HG03064 (cell line): Measurements from ENCODE around the gene ULBP1.
"Not testable (repeated sequence)": the region's sequence is repeated elsewhere in the genome, so short reads cannot be mapped to it uniquely, and the experiment has no call there.

Experiments
- ATAC-seq: cut with Tn5 transposase; IDR thresholded peaks from one replicate; pipeline ENCODE4 v1.9.1; 2021; ENCODE audit warnings: low read depth; ENCODE audit not compliant: unreplicated experiment

The ULBP1 gene

GRCh38 chr6:149969635-149970034 is 5.9 kb downstream of the ULBP1 start:
- no peak for ATAC-seq

DNA sequence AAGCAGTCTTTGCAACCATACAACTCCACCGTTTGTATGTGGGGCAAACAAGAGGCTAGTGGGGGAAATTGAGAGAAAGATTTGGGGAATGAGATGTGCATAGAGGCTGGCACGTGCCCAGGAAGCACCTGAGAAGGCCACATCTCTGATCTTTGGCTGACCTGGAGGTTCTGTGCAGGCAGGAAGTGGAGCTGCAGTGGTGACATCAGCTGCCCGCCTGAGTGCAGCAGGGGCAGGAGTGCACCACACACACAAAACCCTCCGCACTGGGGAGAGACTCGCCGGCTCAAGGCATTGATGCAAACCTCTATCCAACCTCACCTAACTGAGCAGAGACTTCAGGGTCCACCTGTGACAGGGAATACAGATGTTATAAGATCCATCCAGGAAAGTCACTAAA is 10.7 kb downstream of the ULBP1 start:
- not testable (repeated sequence) for ATAC-seq

- no peak for ATAC-seq
Observed at GRCh38 chr6:149974825-149975224, 11.1 kb downstream of the ULBP1 start.

DNA sequence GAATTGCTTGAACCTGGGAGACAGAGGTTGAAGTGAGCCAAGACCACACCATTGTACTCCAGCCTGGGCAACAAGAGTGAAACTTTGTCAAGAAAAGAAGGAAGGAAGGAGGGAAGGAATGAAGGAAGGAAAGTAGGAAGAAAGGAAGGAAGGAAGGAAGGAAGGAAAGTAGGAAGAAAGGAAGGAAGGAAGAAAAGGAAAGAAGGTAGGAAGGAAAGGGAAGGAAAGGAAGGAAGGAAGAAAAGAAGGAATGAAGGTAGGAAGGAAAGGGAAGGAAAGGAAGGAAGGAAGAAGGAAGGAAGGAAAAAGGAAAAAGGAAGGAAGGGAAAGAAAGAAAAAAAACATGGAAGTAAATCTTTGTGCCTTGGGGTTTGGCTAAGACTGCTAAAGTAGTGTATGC is 11.7 kb downstream of the ULBP1 start:
- no peak for ATAC-seq

GRCh38 chr6:149977221-149977620 is 13.5 kb downstream of the ULBP1 start:
- ATAC-seq = no peak

- no peak for ATAC-seq
Observed at GRCh38 chr6:149978610-149979009, 14.9 kb downstream of the ULBP1 start.

DNA sequence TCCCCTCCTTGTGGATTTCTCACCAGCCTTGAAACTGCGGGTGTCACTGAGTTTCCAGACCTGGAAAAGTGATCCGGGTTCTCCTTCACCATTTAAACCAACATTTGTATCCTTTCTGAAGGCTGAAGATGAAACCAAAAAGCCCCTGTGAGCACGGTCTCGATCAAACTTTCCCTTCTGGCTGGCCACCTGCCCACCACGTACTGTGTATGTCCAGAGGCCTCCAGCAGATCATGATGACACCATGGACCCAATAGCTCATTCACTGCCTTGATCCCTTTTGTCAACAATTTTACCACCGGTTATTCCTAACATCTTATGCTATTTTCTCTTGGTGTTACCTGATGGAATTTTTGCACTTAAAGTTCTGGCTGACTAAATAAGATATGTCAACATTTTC is 15.6 kb downstream of the ULBP1 start:
- no peak for ATAC-seq

GRCh38 chr6:149983145-149983544 is 19.4 kb downstream of the ULBP1 start:
- ATAC-seq = no peak

- no peak for ATAC-seq
Observed at GRCh38 chr6:149984773-149985172, 21.0 kb downstream of the ULBP1 start.

DNA sequence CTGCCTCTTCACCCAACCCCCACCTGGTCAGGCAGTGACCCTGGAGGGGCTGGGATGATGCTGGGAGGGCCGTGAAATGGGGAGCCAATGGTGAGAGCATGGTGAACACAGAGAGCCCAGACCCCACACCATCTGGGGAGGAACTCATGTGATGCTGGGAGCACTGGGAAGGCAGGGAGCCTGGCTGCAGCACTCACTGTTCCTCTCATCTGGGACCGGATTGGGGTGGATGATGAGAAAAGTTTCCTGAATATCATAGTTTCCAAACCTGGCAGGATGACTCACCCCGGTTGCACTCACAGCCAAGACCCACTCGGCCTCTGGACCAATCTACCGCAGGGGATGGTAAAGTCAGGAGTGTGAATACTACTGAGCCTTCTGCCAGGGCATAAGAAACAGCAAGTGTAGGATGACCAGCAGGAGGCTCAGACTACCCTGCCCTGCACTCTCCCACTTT is 21.8 kb downstream of the ULBP1 start:
- no peak for ATAC-seq

- no peak for ATAC-seq
Observed at GRCh38 chr6:149987602-149988107, 23.9 kb downstream of the ULBP1 start.

DNA sequence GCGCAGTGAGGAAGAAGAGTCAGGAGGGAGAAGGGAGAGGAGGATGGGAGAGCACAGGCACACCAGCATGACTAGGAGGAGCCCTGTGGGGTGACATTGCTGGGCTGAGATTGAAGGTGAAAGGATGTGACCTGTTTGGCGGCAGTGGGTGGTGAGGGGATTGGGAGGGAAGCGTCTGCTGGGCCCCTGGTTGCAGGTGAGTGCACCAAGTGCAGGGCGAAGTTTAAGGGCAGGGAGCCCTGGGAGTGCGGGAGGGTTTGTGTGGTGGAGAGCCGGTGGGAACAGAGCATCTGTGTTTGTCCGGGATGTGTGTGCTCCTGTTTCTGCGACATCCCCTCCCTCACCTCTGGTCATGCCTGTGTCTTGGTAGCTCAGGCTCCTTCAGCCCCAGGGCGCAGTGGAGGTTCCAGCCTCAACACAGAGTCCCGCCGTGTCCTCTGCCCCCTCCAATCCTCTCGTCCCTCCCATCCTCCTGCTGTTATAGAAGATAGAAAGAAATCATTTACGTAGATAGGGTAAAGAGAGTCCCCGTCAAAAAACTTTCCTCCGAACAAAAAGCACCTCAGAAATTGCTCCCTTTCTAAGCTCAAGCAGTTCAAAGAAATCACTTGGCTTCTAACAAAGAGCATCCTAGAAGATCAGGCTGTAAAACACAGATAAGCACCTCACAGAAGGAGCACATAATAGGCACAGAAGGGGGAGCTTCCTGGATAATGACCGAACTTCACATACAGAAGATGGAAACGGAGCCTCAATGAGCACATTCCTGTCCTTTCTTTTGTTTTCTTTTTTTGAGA is 25.0 kb downstream of the ULBP1 start:
- no peak for ATAC-seq

DNA sequence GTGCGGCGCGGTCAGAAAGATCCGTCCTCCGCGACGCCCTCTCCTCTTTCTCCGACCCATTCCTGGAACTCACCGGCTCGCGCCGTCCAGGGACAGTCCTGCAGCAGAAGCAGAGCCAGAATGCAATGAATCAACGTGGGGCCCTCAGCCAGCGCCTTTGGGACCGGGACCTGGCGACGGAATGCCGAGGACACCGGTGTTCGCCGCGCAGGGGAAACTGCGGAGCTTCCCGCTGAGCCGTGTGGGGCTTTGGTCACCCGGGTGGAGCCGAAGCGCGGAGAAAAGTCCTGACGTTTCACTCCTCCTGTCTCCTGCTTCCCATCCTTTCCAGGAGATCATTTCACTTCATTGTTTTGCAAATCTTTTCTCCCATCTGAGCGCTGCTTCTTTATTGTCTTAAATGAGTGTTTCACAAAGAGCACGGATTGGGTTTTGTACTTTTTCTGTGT is 26.5 kb downstream of the ULBP1 start:
- no peak for ATAC-seq

- no peak for ATAC-seq
Observed at GRCh38 chr6:149990661-149991471, 27.1 kb downstream of the ULBP1 start.

- ATAC-seq = not testable (repeated sequence)
Observed at GRCh38 chr6:149991472-149991795, 27.7 kb downstream of the ULBP1 start.

GRCh38 chr6:149991838-149992237 is 28.1 kb downstream of the ULBP1 start:
- no peak for ATAC-seq

DNA sequence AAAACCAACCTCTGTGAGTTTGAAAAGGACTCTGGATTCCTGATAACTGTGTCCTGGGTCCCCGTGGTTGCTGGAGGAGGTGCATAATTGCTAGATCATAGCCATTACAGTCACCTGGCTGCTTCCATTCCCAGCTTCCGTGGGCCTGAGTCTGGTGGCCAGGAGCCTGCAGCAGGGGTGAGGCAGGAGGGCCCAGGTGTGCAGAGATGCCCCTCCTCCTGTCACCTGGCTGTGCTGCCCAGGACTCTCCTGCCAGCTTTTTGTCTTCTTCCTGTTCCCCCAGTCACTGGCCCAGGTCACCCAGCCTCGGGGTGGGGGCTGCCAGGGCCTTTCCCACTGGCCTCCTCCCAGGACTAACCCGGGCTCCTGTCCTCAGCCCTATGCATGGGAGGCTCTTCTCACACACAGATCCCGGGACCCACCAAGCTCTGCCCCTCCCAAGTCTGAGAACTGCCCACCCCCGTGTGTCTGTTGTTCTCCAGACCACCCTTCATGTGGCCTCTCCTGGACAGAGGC is 31.6 kb downstream of the ULBP1 start:
- no peak for ATAC-seq

- no peak for ATAC-seq
Observed at GRCh38 chr6:149995971-149996370, 32.2 kb downstream of the ULBP1 start.

- no peak for ATAC-seq
Observed at GRCh38 chr6:149999636-150000035, 35.9 kb downstream of the ULBP1 start.

GRCh38 chr6:150001295-150002008 is 37.7 kb downstream of the ULBP1 start:
- peak; percentile 47 for ATAC-seq

DNA sequence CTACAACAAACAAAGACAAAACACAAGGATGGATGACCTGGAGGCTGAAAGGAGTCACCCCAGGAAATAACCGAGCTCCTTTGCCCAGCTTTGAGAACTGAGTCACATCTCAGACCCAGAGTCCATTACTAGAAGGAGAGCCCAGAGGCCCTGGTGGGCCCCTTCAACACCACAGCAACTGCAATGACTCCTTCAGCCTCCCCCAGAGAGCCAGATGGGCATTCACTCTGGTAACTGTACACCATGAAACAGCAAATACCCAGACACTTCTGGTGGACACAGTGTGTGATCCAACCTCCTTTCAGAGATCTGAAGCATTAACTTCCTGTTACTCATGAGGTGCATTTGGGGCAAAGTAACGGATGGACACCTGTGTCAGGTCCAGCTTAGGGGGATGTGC is 39.0 kb downstream of the ULBP1 start:
- no peak for ATAC-seq
